GM19372 (cell line): ENCODE results near the gene CDK5R1.

ENCODE experiments used
- ATAC-seq: cut with Tn5 transposase; IDR thresholded peaks from one replicate; pipeline ENCODE4 v1.9.1; 2021; ENCODE audit warnings: mild to moderate bottlenecking, low read depth, moderate library complexity; ENCODE audit not compliant: unreplicated experiment

Gene CDK5R1

DNA sequence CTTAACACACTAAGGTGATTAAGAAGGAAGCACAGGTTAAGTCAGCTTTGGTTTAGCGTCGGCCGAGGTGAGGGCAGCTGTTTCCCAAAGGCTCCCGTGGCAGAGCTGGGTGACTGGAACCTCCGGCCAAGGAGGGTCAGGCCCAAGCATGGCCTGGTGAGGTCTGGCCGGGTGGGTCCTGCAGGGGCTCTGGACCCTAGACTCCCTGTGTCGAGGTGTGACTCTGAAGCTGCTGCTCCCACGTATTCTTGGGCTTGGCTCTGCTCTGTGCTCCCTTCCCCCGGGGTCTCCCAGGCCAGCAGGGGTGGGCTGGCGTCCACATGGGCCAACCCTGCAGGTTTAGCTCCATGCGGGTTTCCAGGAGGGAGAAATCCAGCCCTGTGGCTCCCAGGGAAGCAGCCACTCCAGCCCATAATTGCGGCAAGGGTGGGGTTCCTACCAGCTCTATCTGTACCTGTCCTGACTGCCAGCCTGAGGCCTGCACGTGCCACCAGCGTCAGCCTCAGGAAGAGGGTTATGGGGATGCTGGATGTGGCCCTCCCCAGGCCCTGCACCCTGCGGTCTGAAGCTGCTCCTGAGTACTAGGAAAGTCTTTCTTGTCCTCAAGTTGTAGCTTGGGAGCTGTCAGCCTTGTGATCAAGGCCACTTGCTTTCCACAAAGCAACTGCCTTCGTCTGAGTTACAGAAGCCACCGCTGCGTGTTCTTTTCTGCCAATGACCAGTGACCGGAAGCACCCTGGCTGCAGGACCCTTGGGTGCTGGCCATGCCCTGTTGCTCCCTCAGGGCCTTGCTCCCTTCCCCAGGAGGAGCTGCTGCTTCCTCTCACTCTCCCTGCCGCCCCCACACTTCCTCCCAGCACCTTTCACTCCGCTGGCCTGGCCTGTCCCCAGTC lies 4.8 kb downstream of the CDK5R1 start:
- no peak for ATAC-seq

DNA sequence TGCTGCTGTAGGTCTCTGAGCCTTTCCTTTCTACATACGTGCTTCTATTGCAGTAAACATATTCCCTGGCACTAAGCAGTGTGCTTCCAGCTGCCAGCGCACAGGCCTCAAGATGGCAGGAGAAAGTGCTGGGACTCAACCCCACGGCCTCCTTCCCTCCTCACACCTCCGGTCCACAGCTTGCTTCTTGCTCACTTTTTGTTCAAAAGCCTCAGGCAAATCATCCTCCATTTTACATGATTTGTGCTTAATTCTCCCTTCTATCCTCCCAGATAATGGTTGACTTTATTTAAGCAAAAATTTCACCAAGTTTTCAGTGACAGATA lies 5.4 kb downstream of the CDK5R1 start:
- ATAC-seq = no peak

DNA sequence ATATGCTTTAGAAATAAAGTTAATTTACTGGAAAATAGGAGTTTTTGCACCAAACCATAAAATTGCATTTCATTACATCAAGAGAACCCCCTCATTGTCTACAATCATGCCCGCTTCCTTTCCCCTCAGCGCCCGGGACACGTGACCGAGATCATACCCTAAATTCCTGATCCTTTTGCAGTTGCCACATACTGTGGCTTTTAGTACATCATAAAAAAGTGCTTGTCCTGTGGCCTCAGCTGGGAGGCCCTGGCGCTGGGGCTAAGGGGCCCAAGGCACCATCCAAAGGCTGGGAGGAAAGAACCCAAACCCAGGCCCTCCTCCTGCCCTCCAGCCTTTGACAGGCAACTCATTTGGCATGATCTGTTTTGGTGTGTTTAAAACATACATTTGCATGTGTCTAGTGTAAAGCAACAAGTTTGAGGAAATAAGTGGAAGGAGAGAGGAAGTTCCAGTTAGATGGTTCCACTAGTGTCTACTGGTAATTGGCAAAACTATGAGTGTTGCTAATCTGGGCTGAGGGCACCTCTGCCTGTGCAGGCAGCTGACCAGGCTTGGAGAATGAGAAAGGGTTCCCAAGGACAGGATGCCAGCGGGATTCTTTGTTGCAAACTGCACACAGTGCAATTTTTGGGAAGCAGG lies 6.0 kb downstream of the CDK5R1 start:
- ATAC-seq = no peak

DNA sequence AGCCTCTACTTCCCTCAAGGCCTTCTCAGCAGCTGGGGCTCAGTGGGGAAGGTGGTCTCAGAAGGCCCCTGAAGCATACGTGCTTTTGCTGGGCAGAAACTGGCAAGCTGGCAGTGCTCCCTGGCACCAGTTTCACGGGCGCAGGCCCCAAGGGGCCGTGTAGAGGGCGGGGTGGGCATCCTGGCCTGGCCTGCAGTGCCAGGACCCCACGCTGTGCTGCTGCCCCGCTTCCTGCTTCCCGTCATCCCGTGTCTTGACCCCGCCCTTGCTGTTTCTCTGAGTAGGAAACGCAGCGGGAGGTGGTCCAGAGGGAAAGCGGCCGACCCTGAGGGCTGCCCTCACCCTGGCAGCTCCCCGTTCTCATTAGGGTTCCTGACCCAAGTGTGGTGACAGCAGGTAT lies 6.8 kb downstream of the CDK5R1 start:
- no peak for ATAC-seq

DNA sequence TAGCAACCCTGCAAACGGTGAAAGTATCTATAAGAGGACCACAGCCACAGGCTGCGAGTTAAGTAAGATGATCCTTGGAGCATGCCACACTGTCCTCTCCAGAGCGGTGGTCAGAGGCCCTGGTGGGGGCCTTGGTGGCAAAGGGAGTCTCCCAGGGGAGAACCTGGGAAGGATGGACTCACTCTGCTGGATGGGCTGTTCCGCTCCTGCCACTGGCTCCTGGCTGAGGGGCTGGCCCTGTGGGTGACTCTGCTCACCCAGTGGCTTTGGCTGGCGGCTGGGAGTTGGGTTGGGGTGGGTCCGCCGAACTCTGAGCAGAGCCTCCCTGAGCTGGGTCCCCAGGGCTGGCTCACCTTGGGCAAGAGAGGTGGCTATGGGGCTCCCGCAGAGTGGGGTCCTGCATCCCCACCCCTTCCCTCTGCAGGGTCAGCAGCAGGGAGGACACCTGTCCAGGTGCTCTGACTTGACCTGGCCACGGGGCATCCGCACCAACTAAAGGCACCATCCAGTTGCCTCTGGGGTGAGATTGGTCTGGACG lies 7.3 kb downstream of the CDK5R1 start:
- ATAC-seq = no peak

DNA sequence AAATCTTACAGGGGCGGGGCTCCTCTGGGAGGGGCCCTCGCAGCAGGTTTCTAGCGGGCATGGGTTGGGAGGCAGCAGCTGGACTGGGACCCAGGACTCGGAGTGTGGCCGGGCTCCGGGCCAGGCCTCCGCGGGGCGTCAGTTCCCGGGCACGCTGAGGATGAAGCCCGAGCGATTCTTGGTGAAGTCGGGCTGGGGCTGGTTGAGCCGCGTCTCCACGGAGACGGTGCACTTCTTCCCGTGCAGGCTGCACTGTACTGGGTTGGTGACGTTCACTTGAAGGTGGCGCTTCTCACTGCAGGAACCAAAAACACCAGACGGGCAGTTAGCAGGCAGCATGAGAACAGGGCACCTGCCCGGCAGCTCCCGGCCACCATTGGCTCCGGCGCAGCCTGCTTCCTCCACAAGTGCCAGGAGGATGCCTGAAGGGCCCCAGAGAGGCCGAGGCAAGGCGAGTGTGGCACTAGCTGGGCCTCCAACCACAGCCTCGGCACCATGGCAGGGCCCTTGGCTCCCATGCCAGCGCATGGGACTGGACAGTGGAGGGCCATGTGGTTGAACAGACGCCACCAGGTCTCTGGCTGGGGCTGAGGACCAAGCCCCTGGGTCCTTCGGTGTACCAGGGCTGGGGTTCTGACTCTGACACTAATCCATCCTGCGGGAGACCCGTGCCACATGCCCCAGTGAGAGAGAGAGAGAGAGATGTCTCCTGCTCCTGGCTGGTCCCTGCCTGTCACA lies 8.0 kb downstream of the CDK5R1 start:
- no peak for ATAC-seq

DNA sequence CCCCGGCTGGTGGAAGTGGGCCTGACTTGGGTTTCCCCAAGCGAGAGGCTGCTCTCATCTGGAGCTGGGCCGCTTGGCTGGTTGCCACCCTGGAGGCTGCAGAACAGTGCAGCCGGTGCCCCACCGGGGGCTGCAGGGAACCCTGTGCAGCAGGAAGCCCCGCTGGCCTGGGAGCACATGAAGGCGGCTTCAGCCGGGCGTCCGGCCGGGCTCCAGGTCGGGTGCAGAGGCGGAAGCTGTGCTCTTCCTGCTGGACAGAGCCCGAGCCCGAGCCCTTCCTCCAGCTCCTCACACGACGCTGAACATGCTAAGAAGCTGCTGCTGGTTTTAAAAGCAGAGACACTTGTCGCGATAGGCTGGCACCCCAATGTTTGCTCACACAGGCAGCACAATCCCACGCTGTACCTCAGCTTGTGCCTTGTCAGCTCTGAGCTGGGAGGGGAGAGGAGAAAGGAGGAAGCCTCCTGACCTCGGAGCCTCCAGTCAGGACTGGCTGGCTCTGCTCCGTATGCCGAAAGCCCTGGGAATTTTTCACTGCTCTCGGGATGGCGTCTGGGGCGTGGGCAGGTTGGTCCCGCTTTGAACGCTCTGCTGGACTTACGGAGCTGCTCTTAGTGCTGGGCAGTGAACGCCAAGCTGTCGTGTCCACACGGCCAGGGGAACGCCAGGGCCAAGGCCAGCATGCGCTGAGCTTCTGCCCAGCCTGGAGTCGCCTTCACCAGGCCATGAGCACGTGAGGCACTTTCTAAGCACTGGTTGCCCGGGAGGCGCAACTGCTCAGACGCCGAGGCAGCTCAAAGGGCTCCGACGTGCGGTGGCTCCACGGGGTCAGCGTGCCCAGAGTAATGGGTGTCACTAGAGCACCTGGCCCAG lies 8.8 kb downstream of the CDK5R1 start:
- no peak for ATAC-seq

DNA sequence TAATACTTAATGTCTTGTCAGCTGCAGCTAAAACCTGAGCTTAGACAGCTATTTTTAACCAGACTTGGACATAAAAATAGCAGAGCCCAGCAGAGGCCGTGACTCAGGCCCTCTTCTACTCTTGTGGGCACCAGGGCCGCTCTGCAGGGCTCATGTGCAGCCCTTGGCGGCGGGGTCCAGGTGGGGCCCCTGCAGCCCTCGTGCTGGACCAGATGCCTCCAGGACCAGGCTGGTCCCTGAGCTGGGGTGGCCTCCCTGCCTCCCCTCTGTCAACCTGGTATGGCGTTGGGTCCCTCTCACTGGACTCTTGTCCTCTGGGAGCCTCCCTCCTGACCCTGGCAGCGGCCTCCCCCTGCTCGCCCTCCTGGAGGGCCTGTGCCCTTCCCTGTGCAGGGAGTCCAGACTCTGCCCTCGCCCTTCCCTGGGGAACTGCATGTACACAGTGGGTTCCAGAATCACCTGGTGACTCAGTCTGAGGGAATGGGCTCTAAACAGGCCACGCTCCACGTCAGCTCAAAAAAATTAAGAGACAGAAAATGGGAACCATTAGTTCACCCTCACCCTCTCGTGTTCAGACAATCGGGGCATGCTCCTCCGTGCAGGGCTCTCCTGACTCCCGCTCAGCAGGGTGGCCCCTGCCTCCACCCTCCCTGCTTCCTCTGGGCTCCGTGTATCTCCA lies 9.7 kb downstream of the CDK5R1 start:
- no peak for ATAC-seq

DNA sequence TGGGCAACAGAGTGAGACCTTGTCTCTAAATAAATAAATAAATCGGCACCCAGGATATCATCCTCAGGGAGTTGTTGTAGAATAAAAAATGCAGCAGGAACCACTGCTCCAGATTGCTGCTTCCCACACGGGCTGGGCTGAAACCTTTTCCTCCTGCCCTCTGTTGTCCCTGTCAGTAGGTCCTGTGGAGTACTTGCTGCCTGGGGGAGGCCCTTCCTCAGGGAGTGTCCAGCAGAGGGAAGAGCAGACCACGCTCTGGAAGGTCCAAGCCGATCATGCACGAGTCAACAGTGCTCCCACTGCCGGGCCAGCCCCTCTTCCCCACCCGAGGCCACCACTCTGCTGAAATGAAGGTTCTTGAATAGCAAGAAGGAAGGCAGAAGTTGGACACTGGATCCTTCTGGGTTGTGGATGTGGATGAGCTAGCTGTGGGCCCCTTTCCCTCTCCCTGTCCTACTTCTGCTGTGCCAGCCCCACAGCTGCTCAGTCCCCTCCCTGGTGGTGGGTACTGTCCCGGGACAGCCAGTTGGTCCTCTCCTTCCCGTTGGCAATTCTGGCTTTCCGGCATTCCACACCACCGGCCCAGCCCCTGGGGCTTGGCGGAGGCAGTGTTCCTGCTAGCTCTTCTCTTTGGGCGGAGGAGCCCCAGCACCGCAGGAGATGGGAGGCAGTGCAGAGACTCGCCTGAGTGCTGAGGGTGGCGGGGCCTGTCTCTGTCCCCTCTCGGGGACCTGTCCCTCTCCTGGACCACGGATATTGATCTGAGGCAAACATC lies 10.8 kb downstream of the CDK5R1 start:
- ATAC-seq = no peak

DNA sequence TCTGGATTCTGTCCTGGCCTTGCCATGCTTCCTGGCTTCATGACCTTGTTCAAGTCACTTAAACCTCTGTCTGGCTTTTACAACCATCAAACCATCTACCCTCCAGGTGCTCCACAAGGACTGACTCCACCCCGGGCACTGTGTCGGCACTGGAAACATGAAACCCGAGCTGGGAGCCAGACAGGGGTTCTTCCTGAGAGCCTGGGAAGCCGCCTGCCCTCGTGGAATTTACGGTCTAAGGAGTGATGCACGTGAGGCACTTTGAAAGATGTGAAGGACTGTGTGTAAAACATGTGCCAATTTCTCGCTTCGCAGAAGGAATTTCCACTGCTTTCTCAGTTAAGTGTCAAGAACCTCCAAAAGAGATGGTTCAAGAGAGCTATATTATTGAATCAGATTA lies 11.6 kb downstream of the CDK5R1 start:
- no peak for ATAC-seq

DNA sequence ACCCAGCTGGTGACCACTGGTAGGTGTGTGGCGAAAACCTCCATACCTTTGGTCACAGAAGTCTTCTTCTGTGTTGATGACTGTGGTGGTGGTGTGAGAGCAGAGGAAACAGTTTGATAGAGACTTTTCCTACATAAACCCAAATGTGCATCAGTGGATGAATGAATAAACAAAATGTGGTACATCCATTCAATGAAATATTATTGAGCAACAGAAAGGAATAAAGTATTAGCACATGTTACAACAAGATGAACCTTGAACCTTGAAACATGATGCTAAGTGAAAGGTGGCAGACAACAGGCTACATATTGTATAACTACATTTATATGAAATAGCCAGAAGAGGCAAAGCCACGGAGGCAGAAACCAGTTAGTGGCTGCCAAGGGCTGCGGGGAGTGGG lies 15.2 kb downstream of the CDK5R1 start:
- no peak for ATAC-seq

DNA sequence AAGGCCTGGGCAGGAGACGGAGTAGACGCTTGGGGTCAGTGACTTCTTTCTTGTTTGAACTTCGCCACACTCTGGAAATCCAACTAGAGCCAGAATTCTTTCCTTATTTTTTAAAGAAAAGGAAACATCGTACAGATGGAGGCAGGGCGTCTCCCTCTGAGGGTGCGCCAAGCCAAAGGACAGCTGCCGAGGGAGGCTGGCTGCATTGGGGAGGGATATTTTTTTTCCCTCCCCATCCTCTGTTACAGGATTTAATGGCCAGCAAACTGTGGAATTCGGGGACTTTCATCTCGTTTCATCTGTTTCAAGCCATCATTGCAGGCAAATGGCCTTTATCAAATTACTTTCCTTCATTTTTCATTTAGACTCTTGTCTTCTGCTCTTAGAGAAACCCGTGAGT lies 15.9 kb downstream of the CDK5R1 start:
- no peak for ATAC-seq

DNA sequence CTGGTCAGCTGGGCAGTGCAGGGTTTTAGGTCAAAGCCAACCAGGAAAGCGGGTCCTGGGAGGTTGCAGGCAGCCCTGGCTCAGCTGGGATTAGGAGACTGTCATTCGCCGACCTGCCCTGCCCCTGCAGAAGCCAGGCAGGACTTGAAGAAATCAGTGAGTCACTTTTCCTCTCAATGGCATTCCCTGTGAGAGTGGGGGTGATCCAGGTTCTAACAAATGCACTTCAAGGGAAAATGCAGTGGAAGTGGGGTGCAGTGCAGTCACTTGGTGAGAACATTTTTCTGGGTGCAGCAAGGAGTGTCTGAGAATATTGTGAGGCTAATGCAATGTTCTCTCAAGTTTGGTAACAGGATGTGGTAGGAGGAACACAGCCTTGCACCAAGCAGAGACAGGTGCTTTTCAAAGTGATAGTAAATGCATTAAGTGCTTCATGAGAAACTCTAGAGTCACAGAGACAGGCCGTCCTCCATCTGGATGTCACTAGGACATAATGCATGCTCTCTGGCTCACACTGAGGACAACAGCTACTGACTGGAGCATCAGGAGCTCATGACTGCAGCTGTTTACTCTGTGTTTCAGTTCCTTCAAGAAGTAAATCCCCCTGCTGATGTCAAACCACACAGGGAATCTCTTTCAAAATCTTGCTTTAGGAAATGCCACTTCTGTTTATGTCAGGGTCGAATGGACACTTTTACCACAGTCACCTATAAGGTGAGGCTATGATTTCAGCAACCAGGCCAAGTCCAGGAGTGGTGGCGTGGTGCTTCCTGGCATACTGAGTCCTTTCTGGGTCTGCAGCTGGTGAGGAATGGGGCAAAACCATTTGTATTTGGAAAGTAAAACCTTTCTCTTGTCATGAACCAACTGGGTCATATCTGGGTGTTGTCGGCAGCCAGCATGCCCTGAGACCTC lies 16.7 kb downstream of the CDK5R1 start:
- peak; percentile 91 for ATAC-seq

DNA sequence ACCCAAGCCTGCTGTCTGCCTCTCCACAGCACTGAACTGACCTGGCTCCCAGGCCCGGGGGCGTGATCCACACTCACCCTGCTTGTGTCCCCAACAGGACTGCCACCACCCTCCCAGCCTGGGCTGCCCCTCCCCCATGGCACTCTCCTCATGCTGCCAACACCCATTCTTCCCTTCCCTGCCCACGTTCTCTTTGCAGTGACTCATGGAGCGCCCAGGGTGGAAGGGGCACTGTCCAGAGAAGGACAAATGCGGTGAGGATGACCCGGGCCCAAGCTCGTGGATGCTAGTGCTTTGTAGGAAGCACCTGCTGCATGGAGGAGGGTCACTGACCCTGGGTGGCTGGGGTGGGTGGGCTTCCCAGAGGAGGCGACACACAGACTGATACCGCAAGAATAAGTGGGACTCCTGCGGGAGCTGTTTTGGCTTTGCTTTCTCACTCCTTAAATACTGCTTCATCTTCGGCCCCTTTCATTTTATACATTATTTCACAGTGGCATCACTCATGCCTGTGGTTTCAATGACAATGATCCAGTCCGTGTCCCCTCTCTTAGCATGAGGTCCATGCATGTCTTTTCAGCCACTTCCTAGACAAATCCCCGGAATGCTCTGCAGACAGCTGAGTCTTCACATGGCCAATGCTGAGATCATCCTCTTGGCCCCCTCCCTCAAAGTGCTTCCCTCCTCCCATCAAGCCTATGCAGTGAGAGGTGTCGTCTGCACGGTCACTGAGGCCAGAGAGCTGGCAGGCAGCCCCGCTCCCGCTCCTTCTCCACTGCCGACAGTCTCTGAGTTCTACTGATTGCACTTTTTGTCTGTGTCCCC lies 17.6 kb downstream of the CDK5R1 start:
- ATAC-seq = no peak

DNA sequence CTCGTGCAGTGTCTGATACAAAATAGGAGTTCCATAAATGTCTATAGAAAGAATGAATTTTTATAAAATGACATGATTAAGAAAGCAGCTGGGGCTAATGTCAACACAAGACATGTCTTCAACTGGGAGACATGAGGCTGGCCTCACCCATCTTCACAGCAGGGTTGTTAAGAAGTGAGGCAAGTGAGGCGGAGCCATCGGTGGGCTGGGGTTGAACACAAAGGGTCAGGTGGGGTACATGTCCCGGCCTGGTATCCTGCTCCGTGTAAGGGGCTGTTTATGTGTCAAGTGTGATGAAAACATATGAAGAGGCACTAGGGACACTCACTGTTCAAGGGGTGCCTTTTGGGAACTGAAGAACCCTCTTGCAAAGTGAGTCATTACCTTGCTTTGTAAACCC lies 22.1 kb downstream of the CDK5R1 start:
- ATAC-seq = no peak

DNA sequence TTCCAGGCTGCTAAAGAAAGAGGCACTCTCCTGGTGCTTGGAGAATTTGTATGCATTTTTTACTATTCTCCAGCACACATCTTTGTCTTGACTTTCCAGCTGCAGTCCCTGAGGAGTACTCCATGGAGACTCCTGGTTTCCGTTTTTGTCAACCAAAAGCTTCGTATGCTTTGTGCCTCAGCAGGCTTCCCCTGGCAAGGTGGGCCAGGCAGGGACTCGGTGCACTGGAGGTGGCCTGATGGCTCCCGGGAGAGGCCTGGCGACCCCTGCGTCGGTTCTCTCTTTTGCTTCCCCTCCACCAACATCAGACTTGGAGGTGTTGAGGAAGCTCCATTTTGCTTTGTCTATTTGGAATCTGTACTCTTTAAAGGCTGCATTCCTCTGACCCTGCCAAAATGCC lies 23.7 kb downstream of the CDK5R1 start:
- no peak for ATAC-seq

DNA sequence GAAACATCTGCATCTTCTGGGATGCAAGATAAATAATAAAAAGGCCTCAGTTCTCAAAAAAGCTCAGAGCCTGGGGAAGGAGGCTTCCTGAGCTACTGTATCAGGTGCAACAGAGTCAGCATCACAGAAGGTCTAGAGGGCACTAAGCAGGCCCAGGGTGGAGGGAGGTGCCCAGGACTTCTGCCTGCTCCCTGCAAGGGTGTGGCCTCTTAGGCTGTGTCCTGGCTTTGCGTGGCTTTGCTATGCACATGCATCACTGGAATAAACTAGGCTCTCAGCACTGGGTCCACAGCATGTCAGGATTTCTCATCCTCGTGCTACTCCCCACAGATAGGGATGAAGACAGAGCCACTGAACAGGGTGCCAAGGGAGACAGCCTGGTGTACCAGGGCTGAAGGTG lies 25.5 kb downstream of the CDK5R1 start:
- no peak for ATAC-seq
